NCI-H526 treated with DMSO at 0.1 percent for 48 hours (cell line): ENCODE data around the gene BBLN.
A peak's percentile ranks its signal among the peaks of the same experiment; 100 is the strongest.

Source experiments
- DNase-seq: peaks from one replicate; lab custom pipeline; 2025; lab: John Stamatoyannopoulos, UW

The BBLN gene

GRCh38 chr9:128191406-128192046, 31.5 kb downstream of the BBLN start, which contains the start of gene CIZ1:
Gene CIZ1, minus strand, starts transcription at chr9:128191572. Its CDS starts 715 bp downstream, at chr9:128190857.
- peak; percentile 8 for DNase-seq

GRCh38 chr9:128192601-128193371, 32.7 kb downstream of the BBLN start:
- peak; percentile 74 for DNase-seq

- no peak for DNase-seq
These were observed 33.5 kb downstream of the BBLN start for GRCh38 chr9:128193469-128194096.

- no peak for DNase-seq
These were observed 41.6 kb downstream of the BBLN start for GRCh38 chr9:128201441-128202369.

GRCh38 chr9:128202648-128203023, 42.6 kb downstream of the BBLN start:
- no peak for DNase-seq

DNA sequence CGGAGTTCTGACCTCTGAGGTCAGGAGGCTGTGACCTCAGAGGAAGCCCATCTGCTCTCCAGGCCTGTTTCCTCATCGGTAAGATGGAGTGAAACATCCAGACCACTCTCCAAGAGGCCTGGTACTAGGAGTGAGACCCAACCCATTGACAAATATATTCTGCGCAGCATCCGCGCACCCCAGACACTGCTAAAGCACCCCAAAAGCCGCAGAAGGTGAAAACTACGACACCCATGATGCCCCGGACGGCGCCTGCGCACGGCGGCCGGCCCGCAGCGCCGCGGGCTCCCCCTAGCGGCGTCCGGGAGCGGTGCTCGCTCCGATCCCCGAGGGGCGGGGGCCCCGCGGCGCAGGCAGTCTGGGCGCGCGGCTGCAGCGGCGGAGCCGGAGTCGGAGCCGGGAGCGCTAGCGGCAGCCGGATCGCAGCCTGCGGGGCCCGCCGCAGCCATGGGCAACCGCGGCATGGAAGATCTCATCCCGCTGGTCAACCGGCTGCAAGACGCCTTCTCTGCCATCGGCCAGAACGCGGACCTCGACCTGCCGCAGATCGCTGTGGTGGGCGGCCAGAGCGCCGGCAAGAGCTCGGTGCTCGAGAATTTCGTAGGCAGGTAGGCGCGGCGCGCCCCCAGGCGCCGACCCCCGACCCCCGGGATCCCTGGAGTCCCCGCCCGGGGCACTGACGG, 43.1 kb downstream of the BBLN start, which contains the start of gene DNM1:
Gene DNM1, plus strand, starts transcription at position 356 of the 683 bp plus-strand sequence. Its CDS starts 92 bp downstream, at position 448.
- no peak for DNase-seq

DNA sequence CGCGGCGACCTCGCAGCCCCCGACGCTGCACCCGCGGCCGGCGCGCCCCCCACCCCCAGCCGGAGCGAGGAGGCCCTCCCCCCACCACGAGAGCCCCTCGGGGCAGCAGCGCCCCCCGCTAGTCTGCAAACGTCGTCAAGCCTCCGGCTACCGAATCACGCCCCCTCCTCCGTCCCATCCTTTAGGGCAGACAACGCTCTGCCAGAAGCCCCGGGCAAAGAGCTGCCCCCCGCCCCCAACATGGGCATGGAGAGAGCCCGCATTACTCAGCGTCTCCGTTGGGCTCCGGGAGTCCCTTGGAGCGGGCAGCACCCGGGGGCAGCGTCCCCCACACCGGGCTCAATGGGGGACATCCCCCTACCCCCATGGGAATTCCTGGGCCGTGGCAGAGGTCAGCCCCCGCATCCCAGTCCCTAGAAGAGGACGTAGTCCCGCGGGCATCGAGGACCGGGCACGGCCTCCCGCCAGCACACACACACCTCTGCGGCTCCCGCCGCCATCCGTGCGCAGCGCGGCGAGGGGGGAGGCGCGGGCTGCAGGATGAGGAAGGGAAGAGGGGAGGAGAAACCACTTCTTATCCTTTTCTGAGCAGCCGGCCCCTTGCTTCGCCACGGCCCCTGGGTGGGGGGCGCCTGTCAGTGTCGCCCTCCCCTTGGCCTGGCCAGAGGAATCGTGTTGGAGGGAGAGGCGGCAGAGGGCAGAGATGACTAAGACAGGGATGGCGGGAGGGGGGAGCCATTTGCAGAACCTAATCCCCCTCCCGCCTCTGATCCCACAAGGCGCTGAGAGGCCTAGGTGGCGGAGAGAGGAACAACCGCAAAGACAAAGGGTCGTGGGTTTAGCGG, 43.9 kb downstream of the BBLN start:
- DNase-seq: peak; percentile 18

DNA sequence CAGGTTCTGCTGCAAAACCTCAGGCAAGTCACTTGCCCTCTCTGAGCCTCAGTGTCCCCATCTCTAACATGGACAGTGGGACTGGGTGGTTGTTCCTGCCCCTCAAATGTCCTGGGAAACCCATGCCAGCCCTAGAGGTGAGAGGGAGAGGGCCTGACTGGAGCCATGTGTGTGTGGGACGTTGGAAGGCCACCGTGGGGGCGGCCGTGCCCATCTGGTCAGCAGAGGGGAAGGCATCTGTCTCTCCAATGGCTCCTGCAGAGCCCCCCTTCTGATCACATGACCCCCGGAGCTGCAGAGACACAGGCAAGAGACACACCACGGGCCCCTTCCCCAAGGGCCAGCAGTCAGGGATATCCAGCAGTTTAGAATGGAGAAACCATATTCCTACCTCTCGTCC, 44.8 kb downstream of the BBLN start:
- no peak for DNase-seq

GRCh38 chr9:128205296-128205944, 45.4 kb downstream of the BBLN start:
- no peak for DNase-seq

- no peak for DNase-seq
These were observed 46.4 kb downstream of the BBLN start for GRCh38 chr9:128206484-128206883.

GRCh38 chr9:128206916-128207910, 47.1 kb downstream of the BBLN start:
- no peak for DNase-seq

DNA sequence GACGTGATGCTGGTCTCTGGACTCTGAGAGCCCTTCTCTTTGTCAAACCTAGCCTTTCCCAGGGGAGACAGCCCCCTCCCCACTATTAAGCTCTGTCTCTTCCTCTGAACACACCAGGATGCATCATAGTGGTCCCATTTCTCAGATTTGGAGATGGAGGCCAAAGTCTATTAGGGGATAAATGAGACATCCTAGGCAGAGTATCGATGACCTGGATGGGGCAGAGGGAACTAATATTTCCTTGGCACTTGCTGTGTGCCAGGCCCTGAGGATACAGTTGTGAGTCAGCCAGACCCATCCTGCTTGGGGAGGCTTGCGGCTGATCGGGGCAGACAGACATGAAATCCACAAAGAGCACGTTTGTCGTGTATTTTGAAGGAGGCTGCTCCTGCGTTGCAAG, 48.3 kb downstream of the BBLN start:
- no peak for DNase-seq

DNA sequence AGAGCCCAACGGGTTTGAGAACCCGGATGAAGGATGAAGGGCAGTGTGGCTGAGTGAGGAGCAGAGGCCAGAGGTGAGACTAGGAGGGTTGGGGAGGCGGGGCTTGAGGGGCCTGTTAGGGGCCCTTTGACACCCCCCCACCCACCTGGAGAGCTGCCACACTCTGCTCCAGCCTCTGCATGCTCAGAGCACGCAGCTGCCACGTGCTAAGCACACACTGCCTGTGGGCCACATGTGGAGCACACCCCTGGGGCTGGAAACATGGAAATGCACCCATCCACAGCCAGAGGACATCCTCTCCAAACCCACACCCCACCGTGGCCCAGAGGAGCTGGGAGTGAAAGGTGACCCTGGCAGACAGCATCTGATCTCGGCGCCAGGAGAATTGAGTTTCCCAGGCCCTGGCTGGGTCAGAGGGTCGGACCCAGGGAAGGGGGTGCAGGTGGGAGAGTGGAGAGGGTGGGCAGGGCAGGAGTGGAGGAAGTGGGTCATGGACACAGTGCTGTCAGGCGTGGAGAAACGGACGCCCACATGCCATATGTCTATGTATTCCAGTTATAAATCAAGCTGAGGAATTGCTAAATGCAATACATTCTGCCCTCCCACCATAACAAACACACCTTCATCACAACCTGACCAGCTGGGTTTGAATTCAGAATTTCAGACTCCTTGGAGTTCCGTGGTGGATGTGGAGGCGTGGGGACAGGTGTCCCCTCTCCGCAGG, 49.0 kb downstream of the BBLN start:
- no peak for DNase-seq

GRCh38 chr9:128211186-128211980, 51.3 kb downstream of the BBLN start:
- no peak for DNase-seq

- no peak for DNase-seq
These were observed 51.9 kb downstream of the BBLN start for GRCh38 chr9:128211981-128212281.
